ENCODE data around the gene NXN.
"Not testable (repeated sequence)": the region's sequence is repeated elsewhere in the genome, so short reads cannot be mapped to it uniquely, and the experiment has no call there.

Gene NXN

GRCh38 chr17:962166-962565, 17.4 kb downstream of the NXN start:
- H3K27me3 ChIP-seq (ENCODE audit: control insufficient read depth, insufficient read depth, low read length): peaks cover 7% of the 10 kb centered on the region
- no peak overlapping the region for H3K4me3 ChIP-seq (ENCODE audit: low read length)
- no peak overlapping the region for H3K9ac ChIP-seq (ENCODE audit: low read depth, low read length)
- H3K4me1 ChIP-seq (ENCODE audit: control insufficient read depth, insufficient read depth, low read length): no peaks in the 10 kb centered on the region
- no peaks in the 10 kb centered on the region for H3K36me3 ChIP-seq (ENCODE audit: insufficient read depth, low read length)
- H3K9me3 ChIP-seq (replicated peaks; ENCODE audit: low read length): no peaks in the 10 kb centered on the region
- H3K4me2 ChIP-seq (ENCODE audit: low read length): no peak overlapping the region

GRCh38 chr17:958712-959451, 20.7 kb downstream of the NXN start:
- Histone ChIP-seq H3K4me2 (ENCODE audit: low read length) (no peak overlapping the region), H3K36me3 (ENCODE audit: insufficient read depth, low read length) (no peaks in the 10 kb centered on the region), H3K4me3 (ENCODE audit: low read length) (no peak overlapping the region), H3K4me1 (ENCODE audit: control insufficient read depth, insufficient read depth, low read length) (no peaks in the 10 kb centered on the region), H3K9ac (ENCODE audit: low read depth, low read length) (no peak overlapping the region), H3K27me3 (ENCODE audit: control insufficient read depth, insufficient read depth, low read length) (peaks cover 3% of the 10 kb centered on the region), H3K9me3 (replicated peaks; ENCODE audit: low read length) (no peaks in the 10 kb centered on the region)

- Histone ChIP-seq H3K27me3 (ENCODE audit: control insufficient read depth, insufficient read depth, low read length) (peaks cover 3% of the 10 kb centered on the region), H3K4me3 (ENCODE audit: low read length) (no peak overlapping the region), H3K4me2 (ENCODE audit: low read length) (no peak overlapping the region), H3K9ac (ENCODE audit: low read depth, low read length) (no peak overlapping the region), H3K36me3 (ENCODE audit: insufficient read depth, low read length) (no peaks in the 10 kb centered on the region), H3K9me3 (replicated peaks; ENCODE audit: low read length) (no peaks in the 10 kb centered on the region), H3K4me1 (ENCODE audit: control insufficient read depth, insufficient read depth, low read length) (no peaks in the 10 kb centered on the region)
Observed at GRCh38 chr17:957856-958421, 21.6 kb downstream of the NXN start.

- no peak overlapping the region for H3K9ac ChIP-seq (ENCODE audit: low read depth, low read length)
- H3K4me3 ChIP-seq (ENCODE audit: low read length): no peak overlapping the region
- no peaks in the 10 kb centered on the region for H3K9me3 ChIP-seq (replicated peaks; ENCODE audit: low read length)
- H3K4me2 ChIP-seq (ENCODE audit: low read length): no peak overlapping the region
- H3K4me1 ChIP-seq (ENCODE audit: control insufficient read depth, insufficient read depth, low read length): peaks cover 1% of the 10 kb centered on the region
- H3K36me3 ChIP-seq (ENCODE audit: insufficient read depth, low read length): no peaks in the 10 kb centered on the region
- H3K27me3 ChIP-seq (ENCODE audit: control insufficient read depth, insufficient read depth, low read length): no peaks in the 10 kb centered on the region
Observed at GRCh38 chr17:956905-957304, 22.7 kb downstream of the NXN start.

GRCh38 chr17:954431-955164, 25.0 kb downstream of the NXN start:
- peaks cover 2% of the 10 kb centered on the region for H3K27me3 ChIP-seq (ENCODE audit: control insufficient read depth, insufficient read depth, low read length)
- no peak overlapping the region for H3K4me2 ChIP-seq (ENCODE audit: low read length)
- H3K4me1 ChIP-seq (ENCODE audit: control insufficient read depth, insufficient read depth, low read length): peaks cover 19% of the 10 kb centered on the region
- H3K9me3 ChIP-seq (replicated peaks; ENCODE audit: low read length): no peaks in the 10 kb centered on the region
- no peaks in the 10 kb centered on the region for H3K36me3 ChIP-seq (ENCODE audit: insufficient read depth, low read length)
- no peak overlapping the region for H3K4me3 ChIP-seq (ENCODE audit: low read length)
- H3K9ac ChIP-seq (ENCODE audit: low read depth, low read length): no peak overlapping the region

GRCh38 chr17:953767-954166, 25.8 kb downstream of the NXN start:
- no peak overlapping the region for H3K4me2 ChIP-seq (ENCODE audit: low read length)
- H3K36me3 ChIP-seq (ENCODE audit: insufficient read depth, low read length): no peaks in the 10 kb centered on the region
- peaks cover 19% of the 10 kb centered on the region for H3K4me1 ChIP-seq (ENCODE audit: control insufficient read depth, insufficient read depth, low read length)
- peaks cover 2% of the 10 kb centered on the region for H3K27me3 ChIP-seq (ENCODE audit: control insufficient read depth, insufficient read depth, low read length)
- no peak overlapping the region for H3K9ac ChIP-seq (ENCODE audit: low read depth, low read length)
- H3K9me3 ChIP-seq (replicated peaks; ENCODE audit: low read length): no peaks in the 10 kb centered on the region
- H3K4me3 ChIP-seq (ENCODE audit: low read length): no peak overlapping the region

- H3K4me3 ChIP-seq (ENCODE audit: low read length); H3K27me3 ChIP-seq (ENCODE audit: control insufficient read depth, insufficient read depth, low read length); H3K9me3 ChIP-seq (replicated peaks; ENCODE audit: low read length); H3K9ac ChIP-seq (ENCODE audit: low read depth, low read length); H3K36me3 ChIP-seq (ENCODE audit: insufficient read depth, low read length); H3K4me2 ChIP-seq (ENCODE audit: low read length): not testable (repeated sequence)
- peaks cover 19% of the 10 kb centered on the region for H3K4me1 ChIP-seq (ENCODE audit: control insufficient read depth, insufficient read depth, low read length)
Observed at GRCh38 chr17:952592-952991, 27.0 kb downstream of the NXN start.

- H3K9ac ChIP-seq (ENCODE audit: low read depth, low read length): peak overlapping the region; percentile 51
- no peaks in the 10 kb centered on the region for H3K36me3 ChIP-seq (ENCODE audit: insufficient read depth, low read length)
- peak overlapping the region; percentile 81 for H3K4me2 ChIP-seq (ENCODE audit: low read length)
- peaks cover 2% of the 10 kb centered on the region for H3K27me3 ChIP-seq (ENCODE audit: control insufficient read depth, insufficient read depth, low read length)
- peak overlapping the region; percentile 58 for H3K4me3 ChIP-seq (ENCODE audit: low read length)
- no peaks in the 10 kb centered on the region for H3K9me3 ChIP-seq (replicated peaks; ENCODE audit: low read length)
- peaks cover 19% of the 10 kb centered on the region for H3K4me1 ChIP-seq (ENCODE audit: control insufficient read depth, insufficient read depth, low read length)
Observed at GRCh38 chr17:951325-952132, 28.0 kb downstream of the NXN start.

- H3K4me2 ChIP-seq (ENCODE audit: low read length): no peak overlapping the region
- H3K4me3 ChIP-seq (ENCODE audit: low read length): no peak overlapping the region
- H3K4me1 ChIP-seq (ENCODE audit: control insufficient read depth, insufficient read depth, low read length): peaks cover 19% of the 10 kb centered on the region
- no peak overlapping the region for H3K9ac ChIP-seq (ENCODE audit: low read depth, low read length)
- no peaks in the 10 kb centered on the region for H3K9me3 ChIP-seq (replicated peaks; ENCODE audit: low read length)
- H3K36me3 ChIP-seq (ENCODE audit: insufficient read depth, low read length): no peaks in the 10 kb centered on the region
- H3K27me3 ChIP-seq (ENCODE audit: control insufficient read depth, insufficient read depth, low read length): peaks cover 2% of the 10 kb centered on the region
Observed at GRCh38 chr17:949623-950303, 29.8 kb downstream of the NXN start.

GRCh38 chr17:948284-948852, 31.2 kb downstream of the NXN start:
- no peak overlapping the region for H3K4me2 ChIP-seq (ENCODE audit: low read length)
- H3K4me1 ChIP-seq (ENCODE audit: control insufficient read depth, insufficient read depth, low read length): peaks cover 19% of the 10 kb centered on the region
- no peaks in the 10 kb centered on the region for H3K9me3 ChIP-seq (replicated peaks; ENCODE audit: low read length)
- H3K27me3 ChIP-seq (ENCODE audit: control insufficient read depth, insufficient read depth, low read length): peaks cover 2% of the 10 kb centered on the region
- H3K9ac ChIP-seq (ENCODE audit: low read depth, low read length): no peak overlapping the region
- no peaks in the 10 kb centered on the region for H3K36me3 ChIP-seq (ENCODE audit: insufficient read depth, low read length)
- no peak overlapping the region for H3K4me3 ChIP-seq (ENCODE audit: low read length)

Measured in skeletal muscle satellite cell (primary cell).